H9 (cell line): ENCODE results near the gene MALSU1. TPM values are rescaled to one million over a fixed set of nuclear protein-coding genes. Genes with fewer than 3 reads are reported as not detected.

Source experiments
- DNase-seq: peaks from one replicate; pipeline ENCODE4 v3.0.0-alpha.2; 2017
- H2AFZ ChIP-seq: one replicate; pipeline ENCODE4 v1.6.1; 2013; ENCODE audit warnings: mild to moderate bottlenecking, low read length, control low read depth, moderate library complexity
- H2AK5ac ChIP-seq: 2 replicates; pipeline ENCODE4 v1.6.1; 2013; ENCODE audit warnings: low read length, control low read depth, mixed read lengths; ENCODE audit not compliant: insufficient read length
- H2BK120ac ChIP-seq: one replicate; pipeline ENCODE4 v1.6.1; 2013; ENCODE audit warnings: low read depth, mild to moderate bottlenecking, low read length, control low read depth, inconsistent platforms; ENCODE audit not compliant: poor library complexity, severe bottlenecking
- H2BK12ac ChIP-seq: 2 replicates; pipeline ENCODE4 v1.6.1; 2013; ENCODE audit warnings: low read length, control low read depth, mixed read lengths, low read depth; ENCODE audit not compliant: insufficient read length
- H2BK15ac ChIP-seq: 2 replicates; pipeline ENCODE4 v1.6.1; 2013; ENCODE audit warnings: low read depth, low read length, control low read depth
- H2BK20ac ChIP-seq: one replicate; pipeline ENCODE4 v1.6.1; 2013; ENCODE audit warnings: low read depth, mild to moderate bottlenecking, low read length, control low read depth, inconsistent platforms; ENCODE audit not compliant: poor library complexity, severe bottlenecking
- H2BK5ac ChIP-seq: 2 replicates; pipeline ENCODE4 v1.6.1; 2013; ENCODE audit warnings: low read length, control low read depth, mixed read lengths; ENCODE audit not compliant: insufficient read length
- H3K14ac ChIP-seq: 2 replicates; pipeline ENCODE4 v1.6.1; 2013; ENCODE audit warnings: low read length, control low read depth; ENCODE audit not compliant: insufficient read depth
- H3K18ac ChIP-seq: 2 replicates; pipeline ENCODE4 v1.6.1; 2013; ENCODE audit warnings: low read depth, mild to moderate bottlenecking, mixed read lengths, low read length, control low read depth; ENCODE audit not compliant: insufficient read length
- H3K23ac ChIP-seq: 2 replicates; pipeline ENCODE4 v1.6.1; 2013; ENCODE audit warnings: low read length, control low read depth, mixed read lengths, low read depth; ENCODE audit not compliant: insufficient read length
- H3K23me2 ChIP-seq: 2 replicates; pipeline ENCODE4 v1.6.1; 2013; ENCODE audit warnings: low read depth, mild to moderate bottlenecking, mixed read lengths, low read length, control low read depth; ENCODE audit not compliant: insufficient read length, poor library complexity, severe bottlenecking
- H3K27ac ChIP-seq: 2 replicates; pipeline ENCODE4 v1.5.1; 2013; ENCODE audit warnings: low read length, control low read depth, mixed read lengths, low read depth; ENCODE audit not compliant: insufficient read length
- H3K27me3 ChIP-seq: 2 replicates; pipeline ENCODE4 v1.6.1; 2013; ENCODE audit warnings: low read length, control low read depth, inconsistent platforms; ENCODE audit not compliant: insufficient read depth
- H3K4ac ChIP-seq: 2 replicates; pipeline ENCODE4 v1.6.1; 2013; ENCODE audit warnings: low read depth, mild to moderate bottlenecking, control low read depth, inconsistent platforms, low read length, moderate library complexity
- H3K4me1 ChIP-seq: 2 replicates; pipeline ENCODE4 v1.6.1; 2013; ENCODE audit warnings: low read length, control low read depth, inconsistent platforms; ENCODE audit not compliant: insufficient read depth
- H3K4me2 ChIP-seq: 2 replicates; pipeline ENCODE4 v1.6.1; 2013; ENCODE audit warnings: low read length, control low read depth, mixed read lengths; ENCODE audit not compliant: insufficient read length, insufficient read depth
- H3K56ac ChIP-seq: 2 replicates; pipeline ENCODE4 v1.6.1; 2013; ENCODE audit warnings: low read depth, mild to moderate bottlenecking, mixed read lengths, low read length, control low read depth; ENCODE audit not compliant: insufficient read length
- H3K79me1 ChIP-seq: 2 replicates; pipeline ENCODE4 v1.6.1; 2013; ENCODE audit warnings: low read depth, mild to moderate bottlenecking, moderate library complexity, low read length, control low read depth, inconsistent platforms; ENCODE audit not compliant: insufficient read depth, poor library complexity, severe bottlenecking
- H3K79me2 ChIP-seq: 2 replicates; pipeline ENCODE4 v1.6.1; 2013; ENCODE audit warnings: low read length, control low read depth, inconsistent platforms; ENCODE audit not compliant: insufficient read depth
- H3K9ac ChIP-seq: 2 replicates; pipeline ENCODE4 v1.6.1; 2013; ENCODE audit warnings: low read length, control low read depth, mixed read lengths; ENCODE audit not compliant: insufficient read length; ENCODE audit errors: extremely low read depth
- H3K9me3 ChIP-seq: one replicate; pipeline ENCODE4 v1.6.1; 2013; ENCODE audit warnings: low read depth, low read length, inconsistent platforms; ENCODE audit not compliant: control insufficient read depth
- H3T11ph ChIP-seq: one replicate; pipeline ENCODE4 v1.6.1; 2013; ENCODE audit warnings: mild to moderate bottlenecking, low read length, control low read depth, inconsistent platforms
- H4K20me1 ChIP-seq: one replicate; pipeline ENCODE4 v1.6.1; 2013; ENCODE audit not compliant: control insufficient read depth, insufficient read length, insufficient read depth
- H4K5ac ChIP-seq: 2 replicates; pipeline ENCODE4 v1.6.1; 2013; ENCODE audit warnings: low read depth, mild to moderate bottlenecking, mixed read lengths, low read length, control low read depth; ENCODE audit not compliant: insufficient read length
- H4K8ac ChIP-seq: replicated peaks from 2 replicates; pipeline ENCODE4 v1.6.1; 2013; ENCODE audit warnings: low read length, control low read depth, mixed read lengths, low read depth; ENCODE audit not compliant: insufficient read length
- H4K91ac ChIP-seq: 2 replicates; pipeline ENCODE4 v1.6.1; 2013; ENCODE audit warnings: low read depth, mild to moderate bottlenecking, moderate library complexity, mixed read lengths, low read length, control low read depth; ENCODE audit not compliant: insufficient read length
- H3K27ac Mint-ChIP-seq, 3 experiments: 2 replicates in 2 of 3; 3 replicates in 1 of 3; pipeline ENCODE4 v1.8.0; 2020 to 2021; ENCODE audit warnings: mixed read lengths in 3 of 3, mild to moderate bottlenecking in 1 of 3, moderate library complexity in 1 of 3
- H3K27me3 Mint-ChIP-seq: 2 replicates; pipeline ENCODE4 v1.8.0; 2021; ENCODE audit warnings: low read depth, mild to moderate bottlenecking, moderate library complexity, mixed read lengths
- H3K36me3 Mint-ChIP-seq, 3 experiments: 2 replicates in 2 of 3; 3 replicates in 1 of 3; pipeline ENCODE4 v1.8.0; 2020 to 2021; ENCODE audit warnings: low read depth in 3 of 3, mixed read lengths in 3 of 3; ENCODE audit not compliant: insufficient read depth in 1 of 3
- H3K4me1 Mint-ChIP-seq, 2 experiments: 2 replicates each; pipeline ENCODE4 v1.8.0; 2020; ENCODE audit warnings: mixed read lengths in 2 of 2
- H3K4me3 Mint-ChIP-seq, 2 experiments: 2 replicates in 1 of 2; 3 replicates in 1 of 2; pipeline ENCODE4 v1.8.0; 2020 to 2021; ENCODE audit warnings: mild to moderate bottlenecking in 2 of 2, mixed read lengths in 2 of 2, moderate library complexity in 1 of 2
- H3K9me3 Mint-ChIP-seq, 2 experiments: 2 replicates in 1 of 2; 3 replicates in 1 of 2; pipeline ENCODE4 v1.8.0; 2020; ENCODE audit warnings: mild to moderate bottlenecking in 2 of 2, mixed read lengths in 2 of 2, moderate library complexity in 1 of 2
- CTCF ChIP-seq: fragments of 200-600 bp; sonication (generic); conservative IDR thresholded peaks from 3 replicates; pipeline ENCODE4 v1.8.0; 2021; ENCODE audit warnings: antibody characterized with exemption, mild to moderate bottlenecking
- WGBS: extraction: QIAGEN DNeasy Blood & Tissue Kit; methylation state at CpG from one replicate; pipeline ENCODE4 v1.1.7; 2013; ENCODE audit warnings: missing lambda C conversion rate, low lambda C conversion rate, mixed read lengths; ENCODE audit not compliant: insufficient read length; ENCODE audit errors: extremely low coverage; 5-methylcytosine and 5-hydroxymethylcytosine counted together
- total RNA-seq: library from RNA; stranded (reverse); gene quantifications from 2 replicates; pipeline ENCODE4 v1.2.1, GENCODE V29; 2021

Gene MALSU1
- total RNA-seq, 1 experiment from 2014 or later = 83.4 TPM

- no peak overlapping the region for H3K4ac ChIP-seq
- no peaks in the 10 kb centered on the region for H3K4me1 ChIP-seq
- H3K18ac ChIP-seq = no peak overlapping the region
- no peak overlapping the region for H3K27ac Mint-ChIP-seq
- no peak overlapping the region for H4K8ac ChIP-seq
- H2BK120ac ChIP-seq = no peak overlapping the region
- H3K14ac ChIP-seq = no peak overlapping the region
- no peaks in the 10 kb centered on the region for H3K27me3 Mint-ChIP-seq
- no peaks in the 10 kb centered on the region for H3K9me3 ChIP-seq
- H4K91ac ChIP-seq = no peak overlapping the region
- no peak overlapping the region for H3T11ph ChIP-seq
- no peak for TF ChIP-seq CTCF
- H3K9ac ChIP-seq = no peak overlapping the region
- no peak overlapping the region for H4K5ac ChIP-seq
- no peak overlapping the region for H2AK5ac ChIP-seq
- H2BK12ac ChIP-seq = no peak overlapping the region
- no peak overlapping the region for H3K56ac ChIP-seq
- H3K4me1 Mint-ChIP-seq = peaks cover 9 to 18% of the 10 kb centered on the region in 2 experiments
- no peak overlapping the region for H3K4me3 Mint-ChIP-seq
- 56% methylated on average over 1 of the region's 18 CpGs for WGBS
- no peak for DNase-seq
- no peaks in the 10 kb centered on the region for H3K36me3 Mint-ChIP-seq
- no peaks in the 10 kb centered on the region for H4K20me1 ChIP-seq
- no peak overlapping the region for H3K27ac ChIP-seq
- H2BK5ac ChIP-seq = no peak overlapping the region
- no peak overlapping the region for H3K4me2 ChIP-seq
- no peak overlapping the region for H2BK20ac ChIP-seq
- H3K27me3 ChIP-seq = no peaks in the 10 kb centered on the region
- H3K79me2 ChIP-seq = no peaks in the 10 kb centered on the region
- no peak overlapping the region for H3K23ac ChIP-seq
- no peaks in the 10 kb centered on the region for H3K23me2 ChIP-seq
- no peaks in the 10 kb centered on the region for H3K79me1 ChIP-seq
- H2AFZ ChIP-seq = no peak overlapping the region
- no peak overlapping the region for H2BK15ac ChIP-seq
- no peaks in the 10 kb centered on the region; a peak in 1 of 5 replicates for H3K9me3 Mint-ChIP-seq
Measured at GRCh38 chr7:23285657-23286646, 13.2 kb upstream of the MALSU1 start.
